ENCODE data around the gene PAQR6.

The PAQR6 gene

DNA sequence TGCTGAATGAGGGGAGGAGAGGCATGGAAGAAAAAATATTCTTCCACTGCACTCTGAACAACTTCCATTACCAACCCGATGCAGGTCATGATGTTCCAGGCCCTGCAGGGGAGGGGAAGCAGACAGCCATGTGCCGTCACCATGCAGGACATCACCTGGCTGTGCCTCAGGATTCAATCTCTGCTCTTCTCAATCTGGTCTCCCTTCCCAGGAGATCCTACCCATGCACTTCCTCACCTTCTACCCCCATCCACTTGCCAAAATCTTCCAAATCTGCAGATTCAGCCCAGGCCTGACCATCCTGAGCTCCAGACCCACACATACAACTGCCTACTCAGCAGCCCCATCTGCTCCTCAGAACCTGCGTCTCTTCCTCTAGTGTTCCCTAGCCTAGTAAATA is 5.8 kb upstream of the PAQR6 start:
- Histone ChIP-seq H3K27me3 (ENCODE audit: low read depth) (no peaks in the 10 kb centered on the region), H3K4me1 (no peaks in the 10 kb centered on the region), H3K36me3 (replicated peaks) (peaks cover 83% of the 10 kb centered on the region), H3K4me3 (no peak overlapping the region), H3K9me3 (no peaks in the 10 kb centered on the region)
- DNase-seq (ENCODE audit: low spot score in 2 of 2), result no peak
- in situ Hi-C loops (cut with MboI; ENCODE audit: low sequenced_read_pairs), result no loop called here

DNA sequence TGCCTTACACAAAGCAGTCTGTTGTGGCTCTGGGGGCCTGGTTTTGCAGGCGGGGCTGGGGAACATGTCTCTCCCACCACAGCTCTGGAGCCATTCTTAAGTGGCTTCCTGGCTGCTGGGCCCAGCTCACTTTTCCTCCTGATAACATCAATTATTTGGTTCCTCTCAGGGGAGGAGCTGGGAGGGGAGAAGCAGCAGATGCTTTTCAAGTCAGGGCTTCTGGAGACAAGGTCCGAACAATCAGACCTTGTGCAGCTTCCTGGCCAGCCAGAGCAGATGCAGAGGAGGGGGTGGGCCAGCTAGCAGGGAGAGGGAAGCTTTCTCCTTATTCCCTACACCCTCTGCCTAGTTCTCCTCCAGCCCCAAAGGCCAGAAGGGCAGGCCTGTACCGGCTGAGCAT is 3.7 kb upstream of the PAQR6 start:
- no peak overlapping the region for H3K4me3 ChIP-seq
- in situ Hi-C loops (cut with MboI; ENCODE audit: low sequenced_read_pairs), result no loop called here
- H3K27me3 ChIP-seq (ENCODE audit: low read depth), result no peaks in the 10 kb centered on the region
- no peak for DNase-seq (ENCODE audit: low spot score in 2 of 2)
- no peaks in the 10 kb centered on the region; the same call in 1 of the 2 replicates for H3K4me1 ChIP-seq
- H3K36me3 ChIP-seq (replicated peaks), result peaks cover 64% of the 10 kb centered on the region
- H3K9me3 ChIP-seq, result no peaks in the 10 kb centered on the region

- Histone ChIP-seq H3K4me3 (no peak overlapping the region), H3K9me3 (no peaks in the 10 kb centered on the region), H3K4me1 (no peaks in the 10 kb centered on the region; the same call in 1 of the 2 replicates), H3K36me3 (replicated peaks) (peaks cover 51% of the 10 kb centered on the region), H3K27me3 (ENCODE audit: low read depth) (peaks cover 7% of the 10 kb centered on the region; the same call in 1 of the 2 replicates)
- no peak for DNase-seq (ENCODE audit: low spot score in 2 of 2)
- in situ Hi-C loops (cut with MboI; ENCODE audit: low sequenced_read_pairs), result no loop called here
Observed at GRCh38 chr1:156249593-156249992, 1.7 kb upstream of the PAQR6 start.

DNA sequence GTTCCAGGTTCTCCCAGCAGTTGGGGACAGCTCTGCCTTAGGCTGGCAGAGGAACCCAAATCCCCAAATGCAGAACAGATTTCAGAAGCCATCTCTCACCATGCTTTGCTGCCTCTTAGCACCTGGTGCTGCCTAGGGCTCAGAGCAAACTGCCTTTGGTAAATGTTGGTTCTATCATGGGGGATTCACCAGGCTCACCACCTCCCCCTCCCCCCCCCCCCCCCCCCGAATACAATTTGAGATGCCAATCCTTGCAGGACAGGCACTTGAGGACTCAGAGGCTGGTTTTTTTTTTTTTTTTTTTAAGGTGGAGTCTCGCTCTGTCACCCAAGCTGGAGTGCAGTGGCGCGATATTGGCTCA is 447 bp upstream of the PAQR6 start:
- Histone ChIP-seq H3K36me3 (replicated peaks) (peaks cover 38% of the 10 kb centered on the region), H3K27me3 (ENCODE audit: low read depth) (peaks cover 7% of the 10 kb centered on the region; the same call in 1 of the 2 replicates), H3K4me3 (no peak overlapping the region), H3K9me3 (no peaks in the 10 kb centered on the region), H3K4me1 (no peaks in the 10 kb centered on the region; the same call in 1 of the 2 replicates)
- in situ Hi-C loops (cut with MboI; ENCODE audit: low sequenced_read_pairs), result no loop called here
- DNase-seq (ENCODE audit: low spot score in 2 of 2), result no peak

DNA sequence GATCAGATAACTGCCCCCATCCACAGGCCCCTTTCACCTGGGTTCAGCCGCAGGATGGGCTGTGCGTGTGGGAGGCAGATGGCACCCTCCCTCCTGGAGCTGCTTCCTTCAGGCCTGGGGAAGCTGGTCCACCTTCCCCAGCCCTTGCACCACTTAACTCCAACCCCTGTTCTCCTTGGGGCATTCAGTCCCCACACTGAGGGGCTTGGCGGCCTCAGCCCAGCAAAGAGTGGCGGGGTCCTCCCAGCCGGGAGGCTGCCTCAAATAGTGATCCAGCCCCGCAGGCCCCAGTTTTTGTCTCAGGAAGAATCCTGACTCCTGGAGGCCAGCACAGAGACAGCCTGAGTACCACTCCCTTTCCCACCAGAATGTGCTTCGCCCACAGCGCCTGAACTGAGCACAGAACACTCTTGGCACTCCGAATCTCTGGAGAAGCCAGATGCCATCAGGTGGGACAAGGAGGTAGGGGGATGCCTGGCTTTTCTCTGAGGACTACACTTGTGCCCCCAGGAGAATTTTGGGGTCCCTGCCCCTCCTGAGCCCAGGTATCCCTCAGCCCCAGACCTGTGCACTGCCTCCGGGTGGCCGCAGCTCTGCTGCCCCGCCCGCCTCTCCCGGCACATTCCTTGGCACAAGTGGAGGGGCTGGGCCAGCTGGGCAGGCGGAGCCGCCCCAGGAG is 936 bp downstream of the PAQR6 start:
- in situ Hi-C loops (cut with MboI; ENCODE audit: low sequenced_read_pairs), result no loop called here
- Histone ChIP-seq H3K9me3 (no peaks in the 10 kb centered on the region), H3K36me3 (replicated peaks) (peaks cover 24% of the 10 kb centered on the region), H3K4me1 (no peaks in the 10 kb centered on the region; the same call in 1 of the 2 replicates), H3K4me3 (no peak overlapping the region), H3K27me3 (ENCODE audit: low read depth) (peaks cover 7% of the 10 kb centered on the region; the same call in 1 of the 2 replicates)
- peak in 1 of 2 experiments; percentile 39 for DNase-seq (ENCODE audit: low spot score in 2 of 2)

GRCh38 chr1:156246241-156246780 is 1.5 kb downstream of the PAQR6 start:
- H3K4me1 ChIP-seq, result no peaks in the 10 kb centered on the region; the same call in 1 of the 2 replicates
- H3K27me3 ChIP-seq (ENCODE audit: low read depth), result peaks cover 7% of the 10 kb centered on the region; the same call in 1 of the 2 replicates
- no peaks in the 10 kb centered on the region for H3K9me3 ChIP-seq
- in situ Hi-C loops (cut with MboI; ENCODE audit: low sequenced_read_pairs), result no loop called here
- peaks cover 18% of the 10 kb centered on the region for H3K36me3 ChIP-seq (replicated peaks)
- H3K4me3 ChIP-seq, result no peak overlapping the region
- peak in 1 of 2 experiments; percentile 31 for DNase-seq (ENCODE audit: low spot score in 2 of 2)

DNA sequence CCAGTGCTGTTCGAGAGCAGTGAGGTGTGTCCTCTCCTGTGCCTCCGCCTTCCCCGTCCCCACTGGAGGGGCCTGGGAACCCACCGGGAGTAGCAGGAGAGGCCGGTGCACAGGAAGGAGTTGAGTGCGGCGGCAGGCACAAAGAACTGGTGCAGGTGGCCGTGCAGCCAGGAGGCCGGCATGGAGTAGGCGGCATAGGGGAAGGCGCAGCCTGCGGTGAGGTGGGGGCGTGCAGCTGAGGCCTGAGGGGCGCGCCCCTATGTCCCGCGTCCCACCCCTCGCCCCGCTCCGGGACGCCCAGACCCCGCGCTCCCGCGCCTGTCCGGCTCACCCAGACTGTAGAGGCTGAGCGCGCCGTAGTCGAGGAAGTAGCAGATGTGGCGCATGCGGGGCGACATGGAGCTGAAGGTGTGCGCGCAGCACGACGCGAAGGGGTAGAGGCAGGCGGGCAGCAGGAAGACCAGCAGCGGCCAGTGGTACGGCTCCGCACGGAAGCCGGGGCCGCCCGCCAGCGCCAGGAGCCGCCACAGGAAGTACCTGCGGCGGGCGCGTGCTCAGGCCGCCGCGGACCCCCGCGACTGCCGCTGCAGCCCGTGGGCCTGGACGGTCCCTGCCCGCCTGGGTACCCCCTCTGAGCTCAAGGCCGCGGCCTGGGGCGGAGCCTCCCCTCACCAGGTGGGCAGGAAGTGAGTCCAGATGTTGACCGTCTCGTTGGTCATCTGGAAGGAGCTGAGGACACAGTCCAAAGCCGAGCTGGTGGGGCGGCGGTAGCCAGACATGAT is 2.2 kb downstream of the PAQR6 start:
- no peaks in the 10 kb centered on the region; the same call in 1 of the 2 replicates for H3K4me1 ChIP-seq
- in situ Hi-C loops (cut with MboI; ENCODE audit: low sequenced_read_pairs), result no loop called here
- H3K9me3 ChIP-seq, result no peaks in the 10 kb centered on the region
- H3K27me3 ChIP-seq (ENCODE audit: low read depth), result peaks cover 7% of the 10 kb centered on the region; the same call in 1 of the 2 replicates
- H3K36me3 ChIP-seq (replicated peaks), result peaks cover 12% of the 10 kb centered on the region
- DNase-seq (ENCODE audit: low spot score in 2 of 2), result no peak
- H3K4me3 ChIP-seq, result no peak overlapping the region

DNA sequence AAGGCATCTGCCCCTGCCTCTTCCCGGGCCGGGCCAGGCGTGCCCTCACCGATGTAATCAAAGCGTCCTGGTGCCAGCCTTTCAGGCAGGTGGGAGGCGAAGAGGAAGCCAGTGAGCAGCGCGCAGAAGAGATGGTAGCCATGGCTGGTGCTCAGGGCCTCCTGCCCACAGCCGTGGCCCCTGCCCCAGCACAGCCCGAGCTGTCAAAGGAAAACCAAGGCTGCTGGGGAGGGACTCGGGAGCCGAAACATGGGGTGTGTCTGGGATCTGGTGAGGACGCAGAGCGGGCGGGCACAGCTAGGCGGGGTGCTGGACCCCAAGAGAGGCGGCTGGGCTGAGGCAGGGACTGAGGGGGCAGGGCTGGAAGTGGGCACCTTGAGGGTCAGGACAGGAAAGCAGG is 3.1 kb downstream of the PAQR6 start:
- Histone ChIP-seq H3K27me3 (ENCODE audit: low read depth) (peaks cover 7% of the 10 kb centered on the region; the same call in 1 of the 2 replicates), H3K36me3 (replicated peaks) (peaks cover 10% of the 10 kb centered on the region), H3K4me1 (no peaks in the 10 kb centered on the region; the same call in 1 of the 2 replicates), H3K9me3 (no peaks in the 10 kb centered on the region), H3K4me3 (no peak overlapping the region)
- in situ Hi-C loops (cut with MboI; ENCODE audit: low sequenced_read_pairs), result no loop called here
- no peak for DNase-seq (ENCODE audit: low spot score in 2 of 2)

DNA sequence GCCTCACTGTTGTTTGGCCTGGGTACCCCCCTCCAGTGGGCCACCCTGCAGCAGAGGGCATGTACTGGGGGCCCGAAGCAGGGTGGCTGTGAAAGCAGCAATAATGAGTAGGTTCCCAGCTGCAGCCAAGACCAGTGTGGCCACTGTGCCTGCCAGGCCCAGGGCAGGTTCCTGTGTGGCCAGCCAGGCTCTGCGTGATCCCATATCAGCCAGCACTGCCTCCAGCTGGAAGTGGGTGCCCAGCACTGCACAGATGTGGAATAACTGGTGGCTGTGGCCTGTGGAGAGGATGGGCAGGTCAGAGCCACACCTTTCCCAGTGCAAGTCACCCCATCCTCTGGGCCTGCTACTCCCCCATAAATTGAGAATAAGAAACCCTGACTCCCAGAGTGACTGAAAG is 3.7 kb downstream of the PAQR6 start:
- H3K4me3 ChIP-seq, result no peak overlapping the region
- DNase-seq (ENCODE audit: low spot score in 2 of 2), result no peak
- no peaks in the 10 kb centered on the region for H3K9me3 ChIP-seq
- no peaks in the 10 kb centered on the region; the same call in 1 of the 2 replicates for H3K4me1 ChIP-seq
- in situ Hi-C loops (cut with MboI; ENCODE audit: low sequenced_read_pairs), result no loop called here
- peaks cover 12% of the 10 kb centered on the region for H3K36me3 ChIP-seq (replicated peaks)
- H3K27me3 ChIP-seq (ENCODE audit: low read depth), result peaks cover 7% of the 10 kb centered on the region; the same call in 1 of the 2 replicates

DNA sequence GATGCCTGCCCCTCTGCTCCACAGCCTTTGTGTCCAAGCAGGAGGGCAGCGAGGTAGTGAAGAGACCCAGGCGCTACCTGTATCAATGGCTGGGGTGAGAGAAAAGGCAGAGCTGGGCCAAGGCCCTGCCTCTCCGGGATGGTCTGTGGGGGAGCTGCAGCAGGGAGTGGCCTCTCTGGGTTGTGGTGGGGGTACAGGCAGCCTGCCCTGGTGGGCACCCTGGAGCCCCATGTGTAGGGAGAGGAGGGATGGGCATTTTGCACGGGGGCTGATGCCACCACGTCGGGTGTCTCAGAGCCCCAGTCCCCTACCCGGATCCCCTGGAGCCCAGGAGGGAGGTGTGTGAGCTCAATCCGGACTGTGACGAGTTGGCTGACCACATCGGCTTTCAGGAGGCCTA is 5.1 kb downstream of the PAQR6 start:
- Histone ChIP-seq H3K36me3 (replicated peaks) (peaks cover 22% of the 10 kb centered on the region), H3K27me3 (ENCODE audit: low read depth) (peaks cover 7% of the 10 kb centered on the region; the same call in 1 of the 2 replicates), H3K9me3 (no peaks in the 10 kb centered on the region), H3K4me1 (no peaks in the 10 kb centered on the region; the same call in 1 of the 2 replicates), H3K4me3 (no peak overlapping the region)
- peak in 1 of 2 experiments; percentile 2 for DNase-seq (ENCODE audit: low spot score in 2 of 2)
- in situ Hi-C loops (cut with MboI; ENCODE audit: low sequenced_read_pairs), result no loop called here

- Histone ChIP-seq H3K27me3 (ENCODE audit: low read depth) (peaks cover 7% of the 10 kb centered on the region; the same call in 1 of the 2 replicates), H3K4me1 (no peaks in the 10 kb centered on the region; the same call in 1 of the 2 replicates), H3K4me3 (no peak within 1 kb of the TSS), H3K9me3 (no peaks in the 10 kb centered on the region), H3K36me3 (replicated peaks) (peaks cover 27% of the 10 kb centered on the region)
- DNase-seq (ENCODE audit: low spot score in 2 of 2), result no peak
- in situ Hi-C loops (cut with MboI; ENCODE audit: low sequenced_read_pairs), result no loop called here
Observed at GRCh38 chr1:156241926-156242325, 5.9 kb downstream of the PAQR6 start, which contains the start of gene BGLAP. Gene BGLAP (plus strand): TSS chr1:156242184. CDS start chr1:156242232, 48 bp downstream.

DNA sequence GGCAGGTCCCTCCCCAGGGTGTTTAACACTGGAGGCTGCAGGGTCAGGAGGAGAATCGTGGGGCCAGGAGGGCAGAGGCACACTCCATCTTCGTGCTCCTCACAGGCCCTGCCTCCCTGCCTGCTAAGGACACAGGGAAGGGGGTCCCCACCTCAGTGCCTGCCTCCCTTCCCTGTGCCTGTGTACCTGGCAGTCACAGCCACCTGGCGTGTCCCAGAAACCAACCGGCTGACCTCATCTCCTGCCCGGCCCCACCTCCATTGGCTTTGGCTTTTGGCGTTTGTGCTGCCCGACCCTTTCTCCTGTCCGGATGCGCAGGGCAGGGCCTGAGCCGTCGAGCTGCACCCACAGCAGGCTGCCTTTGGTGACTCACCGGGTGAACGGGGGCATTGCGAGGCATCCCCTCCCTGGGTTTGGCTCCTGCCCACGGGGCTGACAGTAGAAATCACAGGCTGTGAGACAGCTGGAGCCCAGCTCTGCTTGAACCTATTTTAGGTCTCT is 6.5 kb downstream of the PAQR6 start:
- peaks cover 33% of the 10 kb centered on the region for H3K36me3 ChIP-seq (replicated peaks)
- H3K4me1 ChIP-seq, result no peaks in the 10 kb centered on the region

DNA sequence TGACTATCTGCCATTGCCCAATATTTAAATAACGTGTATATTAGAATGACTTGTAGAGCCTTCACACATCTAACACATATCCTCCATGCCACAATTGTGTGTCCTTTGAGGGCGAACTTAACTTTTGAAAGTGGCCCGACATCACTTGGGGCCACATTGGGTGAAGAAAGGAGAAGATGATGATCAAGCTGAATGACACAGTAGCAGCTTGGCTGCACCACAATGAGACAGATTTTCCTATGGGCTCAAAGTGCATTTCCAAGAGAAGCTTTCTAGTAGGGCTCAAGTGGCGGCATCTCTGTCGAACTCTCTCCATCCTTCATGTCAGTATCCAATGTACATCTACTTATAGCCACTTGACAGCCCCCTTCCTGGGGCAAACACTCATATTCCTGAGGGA is 9.6 kb downstream of the PAQR6 start:
- DNase-seq (ENCODE audit: low spot score in 2 of 2), result no peak
- in situ Hi-C loops (cut with MboI; ENCODE audit: low sequenced_read_pairs), result no loop called here
- Histone ChIP-seq H3K4me1 (no peaks in the 10 kb centered on the region), H3K27me3 (ENCODE audit: low read depth) (no peaks in the 10 kb centered on the region), H3K36me3 (replicated peaks) (peaks cover 57% of the 10 kb centered on the region), H3K9me3 (no peaks in the 10 kb centered on the region), H3K4me3 (no peak overlapping the region)

More for the DNA sequence above, 6.5 kb downstream of the PAQR6 start:
- Histone ChIP-seq H3K9me3 (no peaks in the 10 kb centered on the region), H3K4me3 (no peak overlapping the region), H3K27me3 (ENCODE audit: low read depth) (peaks cover 7% of the 10 kb centered on the region; the same call in 1 of the 2 replicates)
- in situ Hi-C loops (cut with MboI; ENCODE audit: low sequenced_read_pairs), result no loop called here
- peak in 1 of 2 experiments; percentile 0 for DNase-seq (ENCODE audit: low spot score in 2 of 2)

Data from HAP-1 (cell line).